PC-9 (cell line): Measurements from ENCODE around the gene ATXN7L3B. TPM values are rescaled to one million over a fixed set of nuclear protein-coding genes. Genes with fewer than 3 reads are reported as not detected.
A peak's percentile ranks its signal among the peaks of the same experiment; 100 is the strongest.
"Not testable (repeated sequence)": the region's sequence is repeated elsewhere in the genome, so short reads cannot be mapped to it uniquely, and the experiment has no call there.

Experiments used
- BruUV-seq: library from RNA; stranded (reverse); fragments of 400-500 nt; replicated peaks from 2 replicates; lab custom pipeline; 2021; lab: Mats Ljungman, UMichigan
- CTCF ChIA-PET: fragments of 300-600 bp; sonication (Branson Sonifier 250); formaldehyde crosslinking; loops from one replicate; lab custom pipeline; 2022; ENCODE audit warnings: antibody characterized with exemption; lab: Charles Lee
- POLR2A ChIA-PET: fragments of 300-600 bp; sonication (Branson Sonifier 250); formaldehyde crosslinking; loops from one replicate; lab custom pipeline; 2022; ENCODE audit warnings: antibody characterized with exemption; ENCODE audit not compliant: unreplicated experiment; lab: Charles Lee
- DNase-seq, 2 experiments: peaks; one replicate each; pipeline versions ENCODE4 v3.0.0 to v3.0.0-alpha.2; 2015 to 2022; ENCODE audit warnings: mixed read lengths in 1 of 2
- H2AFZ ChIP-seq: fragments of 200-600 bp; sonication (generic); 2 replicates; pipeline ENCODE4 v1.8.1; 2017; ENCODE audit warnings: antibody characterized with exemption
- H3F3A ChIP-seq: fragments of 200-600 bp; sonication (generic); 2 replicates; pipeline ENCODE4 v1.8.1; 2017; ENCODE audit warnings: antibody characterized with exemption, mild to moderate bottlenecking, low read depth; ENCODE audit not compliant: insufficient read depth
- H3K27ac ChIP-seq: fragments of 200-600 bp; sonication (generic); 2 replicates; pipeline ENCODE4 v1.6.1; 2016; ENCODE audit warnings: mixed run types
- H3K27me3 ChIP-seq: fragments of 200-600 bp; sonication (generic); 2 replicates; pipeline ENCODE4 v1.6.1; 2016; ENCODE audit warnings: low read depth, mixed run types; ENCODE audit not compliant: insufficient read depth
- H3K36me3 ChIP-seq: fragments of 200-600 bp; sonication (generic); 2 replicates; pipeline ENCODE4 v1.6.1; 2016; ENCODE audit warnings: low read depth, mixed run types
- H3K4me1 ChIP-seq: fragments of 200-600 bp; sonication (generic); replicated peaks from 2 replicates; pipeline ENCODE4 v1.6.1; 2016; ENCODE audit warnings: mixed run types; ENCODE audit not compliant: insufficient read depth
- H3K4me2 ChIP-seq: fragments of 200-600 bp; sonication (generic); 2 replicates; pipeline ENCODE4 v1.6.1; 2017; ENCODE audit warnings: mixed run types
- H3K4me3 ChIP-seq: fragments of 200-600 bp; sonication (generic); 2 replicates; pipeline ENCODE4 v1.6.1; 2016; ENCODE audit warnings: mixed run types
- H3K79me2 ChIP-seq: fragments of 200-600 bp; sonication (generic); 2 replicates; pipeline ENCODE4 v1.6.1; 2017; ENCODE audit warnings: low read depth, mixed run types
- H3K9me2 ChIP-seq: fragments of 200-600 bp; sonication (generic); 2 replicates; pipeline ENCODE4 v1.8.1; 2017; ENCODE audit warnings: mild to moderate bottlenecking; ENCODE audit not compliant: insufficient read depth
- H3K9me3 ChIP-seq: fragments of 200-600 bp; sonication (generic); 2 replicates; pipeline ENCODE4 v1.8.1; 2016; ENCODE audit warnings: low read depth; ENCODE audit not compliant: insufficient read depth
- H4K20me1 ChIP-seq: fragments of 200-600 bp; sonication (generic); 2 replicates; pipeline ENCODE4 v1.8.1; 2017; ENCODE audit not compliant: insufficient read depth
- EZH2 ChIP-seq: fragments of 200-600 bp; sonication (generic); IDR thresholded peaks from 2 replicates; pipeline ENCODE4 v1.8.0; 2017; ENCODE audit warnings: antibody characterized with exemption, low read depth
- intact Hi-C: fragments of 100-400 bp; cut with micrococcal nuclease; formaldehyde crosslinking; loops from one replicate; pipeline ENCODE4 v1.10.0; 2022; ENCODE audit not compliant: unreplicated experiment
- total RNA-seq: library from RNA; stranded (reverse); gene quantifications from 2 replicates; pipeline ENCODE4 v1.2.3, GENCODE V29; 2021
- TF ChIP-seq, protein P1 (sequence below): fragments of 200-600 bp; sonication (generic); conservative IDR thresholded peaks from 2 replicates; pipeline ENCODE4 v1.6.1; 2017; ENCODE audit warnings: mixed run types, antibody characterized with exemption, mild to moderate bottlenecking, moderate library complexity

The ATXN7L3B gene
- total RNA-seq, 1 experiment from 2014 or later, result 31.6 TPM

DNA sequence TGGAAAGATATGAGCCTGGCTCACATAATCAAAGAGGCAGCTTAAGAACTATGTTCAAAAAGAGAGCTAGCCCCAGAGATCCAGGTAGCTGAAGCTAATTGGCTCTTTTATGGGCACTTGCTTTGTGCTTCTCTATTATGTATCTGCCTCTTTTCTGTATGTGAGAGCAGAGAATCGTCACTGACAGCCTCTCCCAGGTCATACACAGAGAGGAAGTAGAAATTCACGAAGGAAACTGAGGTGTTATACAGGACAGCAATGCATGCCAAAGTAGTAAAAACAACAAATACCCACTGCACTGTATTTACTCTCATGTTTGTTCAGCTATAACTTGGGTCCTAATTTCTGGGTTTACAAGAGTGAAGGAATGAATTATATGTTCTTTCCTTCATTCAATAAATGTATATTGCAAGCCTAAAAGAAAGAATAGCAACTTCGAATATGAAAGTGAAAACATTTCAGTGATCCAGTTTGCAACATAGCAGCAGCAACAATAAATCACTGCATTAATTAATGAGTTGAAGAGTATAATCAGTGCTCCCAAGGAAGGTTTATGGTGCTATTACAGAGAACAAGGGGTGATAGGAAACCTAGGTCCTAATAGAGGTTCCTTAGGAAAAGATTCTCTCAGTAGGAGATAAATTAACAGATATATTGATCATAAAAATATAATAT lies 47.1 kb upstream of the ATXN7L3B start:
- ChIA-PET POLR2A (no interaction called here), CTCF (no interaction called here)
- H3K4me3 ChIP-seq, result no peak overlapping the region; the same call in 1 of the 2 replicates
- H3F3A ChIP-seq, result no peaks in the 10 kb centered on the region
- intact Hi-C loops, result no loop called here
- H3K27ac ChIP-seq, result no peak overlapping the region
- peaks cover 8% of the 10 kb centered on the region; the same call in 1 of the 2 replicates for H3K9me2 ChIP-seq
- BruUV-seq, result no TSS peak
- H3K36me3 ChIP-seq, result no peaks in the 10 kb centered on the region
- H3K4me2 ChIP-seq, result peak overlapping the region; percentile 53
- TF ChIP-seq, protein P1, sequence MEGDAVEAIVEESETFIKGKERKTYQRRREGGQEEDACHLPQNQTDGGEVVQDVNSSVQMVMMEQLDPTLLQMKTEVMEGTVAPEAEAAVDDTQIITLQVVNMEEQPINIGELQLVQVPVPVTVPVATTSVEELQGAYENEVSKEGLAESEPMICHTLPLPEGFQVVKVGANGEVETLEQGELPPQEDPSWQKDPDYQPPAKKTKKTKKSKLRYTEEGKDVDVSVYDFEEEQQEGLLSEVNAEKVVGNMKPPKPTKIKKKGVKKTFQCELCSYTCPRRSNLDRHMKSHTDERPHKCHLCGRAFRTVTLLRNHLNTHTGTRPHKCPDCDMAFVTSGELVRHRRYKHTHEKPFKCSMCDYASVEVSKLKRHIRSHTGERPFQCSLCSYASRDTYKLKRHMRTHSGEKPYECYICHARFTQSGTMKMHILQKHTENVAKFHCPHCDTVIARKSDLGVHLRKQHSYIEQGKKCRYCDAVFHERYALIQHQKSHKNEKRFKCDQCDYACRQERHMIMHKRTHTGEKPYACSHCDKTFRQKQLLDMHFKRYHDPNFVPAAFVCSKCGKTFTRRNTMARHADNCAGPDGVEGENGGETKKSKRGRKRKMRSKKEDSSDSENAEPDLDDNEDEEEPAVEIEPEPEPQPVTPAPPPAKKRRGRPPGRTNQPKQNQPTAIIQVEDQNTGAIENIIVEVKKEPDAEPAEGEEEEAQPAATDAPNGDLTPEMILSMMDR, result no peak
- TF ChIP-seq EZH2, result no peak
- no peaks in the 10 kb centered on the region for H3K79me2 ChIP-seq
- peak overlapping the region; percentile 63; the same call in 1 of the 2 replicates for H2AFZ ChIP-seq
- H3K27me3 ChIP-seq, result no peaks in the 10 kb centered on the region
- DNase-seq, result no peak
- H4K20me1 ChIP-seq, result no peaks in the 10 kb centered on the region
- no peaks in the 10 kb centered on the region for H3K9me3 ChIP-seq
- no peaks in the 10 kb centered on the region for H3K4me1 ChIP-seq

DNA sequence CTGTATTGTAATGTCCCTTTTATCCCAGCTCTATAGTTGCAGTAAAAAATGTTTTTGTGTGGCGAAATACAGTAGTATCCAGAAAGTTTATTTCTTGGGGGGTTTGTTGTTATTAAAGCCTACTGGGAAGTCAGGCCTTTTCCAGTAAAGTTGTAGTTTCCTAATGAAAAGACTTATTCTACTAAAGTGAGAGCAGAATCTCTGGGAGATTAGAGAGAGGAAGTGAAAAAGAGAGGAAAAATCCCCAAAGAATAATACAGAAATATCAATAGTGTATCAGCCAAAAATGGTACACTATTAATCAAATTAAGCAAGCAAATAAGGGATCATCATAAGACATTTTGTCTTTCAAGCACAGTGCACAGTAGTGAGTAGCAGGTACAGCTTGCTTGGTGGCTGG lies 46.3 kb upstream of the ATXN7L3B start:
- H3K4me1 ChIP-seq, result no peaks in the 10 kb centered on the region
- no TSS peak for BruUV-seq
- H3K9me3 ChIP-seq, result no peaks in the 10 kb centered on the region
- H3K9me2 ChIP-seq, result peaks cover 8% of the 10 kb centered on the region; the same call in 1 of the 2 replicates
- DNase-seq, result no peak
- no peaks in the 10 kb centered on the region for H3K27me3 ChIP-seq
- no peak overlapping the region for H3K4me2 ChIP-seq
- ChIA-PET POLR2A (no interaction called here), CTCF (no interaction called here)
- TF ChIP-seq, protein P1, result no peak
- TF ChIP-seq EZH2, result no peak
- no peak overlapping the region for H3K27ac ChIP-seq
- H2AFZ ChIP-seq, result peak overlapping the region; percentile 39; the same call in 1 of the 2 replicates
- H3F3A ChIP-seq, result no peaks in the 10 kb centered on the region
- H3K36me3 ChIP-seq, result no peaks in the 10 kb centered on the region
- H4K20me1 ChIP-seq, result no peaks in the 10 kb centered on the region
- no peaks in the 10 kb centered on the region for H3K79me2 ChIP-seq
- H3K4me3 ChIP-seq, result no peak overlapping the region
- intact Hi-C loops, result no loop called here

DNA sequence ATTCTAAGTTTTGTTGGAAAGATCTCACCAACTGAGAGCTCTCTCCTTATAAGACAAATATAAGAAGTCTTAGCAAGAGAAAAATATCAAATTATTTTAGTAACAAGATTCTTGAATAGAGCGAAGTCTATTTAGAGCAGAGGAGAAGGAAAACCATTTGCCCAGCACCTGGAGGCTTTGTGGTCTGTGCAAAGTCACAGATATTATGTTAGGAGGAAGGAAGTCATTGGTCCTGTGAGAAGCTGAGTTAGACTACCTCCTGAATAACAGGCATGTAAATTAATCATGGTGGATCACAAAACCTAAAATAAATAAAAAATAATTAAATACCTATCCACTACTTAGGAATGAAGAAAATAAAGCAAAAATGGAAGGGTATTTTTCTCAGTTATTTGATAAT lies 38.4 kb upstream of the ATXN7L3B start:
- H3K27ac ChIP-seq, result no peak overlapping the region
- TF ChIP-seq EZH2, result no peak
- TF ChIP-seq, protein P1, result no peak
- no peaks in the 10 kb centered on the region for H3F3A ChIP-seq
- intact Hi-C loops, result no loop called here
- no peak for DNase-seq
- H3K4me3 ChIP-seq, result no peak overlapping the region
- H2AFZ ChIP-seq, result no peak overlapping the region
- H3K9me3 ChIP-seq, result no peaks in the 10 kb centered on the region
- H3K79me2 ChIP-seq, result no peaks in the 10 kb centered on the region
- CTCF ChIA-PET, result no interaction called here
- no peaks in the 10 kb centered on the region for H3K9me2 ChIP-seq
- POLR2A ChIA-PET, result no interaction called here
- no peaks in the 10 kb centered on the region for H3K4me1 ChIP-seq
- no peak overlapping the region for H3K4me2 ChIP-seq
- H4K20me1 ChIP-seq, result no peaks in the 10 kb centered on the region
- H3K36me3 ChIP-seq, result no peaks in the 10 kb centered on the region
- no peaks in the 10 kb centered on the region for H3K27me3 ChIP-seq
- no TSS peak for BruUV-seq

DNA sequence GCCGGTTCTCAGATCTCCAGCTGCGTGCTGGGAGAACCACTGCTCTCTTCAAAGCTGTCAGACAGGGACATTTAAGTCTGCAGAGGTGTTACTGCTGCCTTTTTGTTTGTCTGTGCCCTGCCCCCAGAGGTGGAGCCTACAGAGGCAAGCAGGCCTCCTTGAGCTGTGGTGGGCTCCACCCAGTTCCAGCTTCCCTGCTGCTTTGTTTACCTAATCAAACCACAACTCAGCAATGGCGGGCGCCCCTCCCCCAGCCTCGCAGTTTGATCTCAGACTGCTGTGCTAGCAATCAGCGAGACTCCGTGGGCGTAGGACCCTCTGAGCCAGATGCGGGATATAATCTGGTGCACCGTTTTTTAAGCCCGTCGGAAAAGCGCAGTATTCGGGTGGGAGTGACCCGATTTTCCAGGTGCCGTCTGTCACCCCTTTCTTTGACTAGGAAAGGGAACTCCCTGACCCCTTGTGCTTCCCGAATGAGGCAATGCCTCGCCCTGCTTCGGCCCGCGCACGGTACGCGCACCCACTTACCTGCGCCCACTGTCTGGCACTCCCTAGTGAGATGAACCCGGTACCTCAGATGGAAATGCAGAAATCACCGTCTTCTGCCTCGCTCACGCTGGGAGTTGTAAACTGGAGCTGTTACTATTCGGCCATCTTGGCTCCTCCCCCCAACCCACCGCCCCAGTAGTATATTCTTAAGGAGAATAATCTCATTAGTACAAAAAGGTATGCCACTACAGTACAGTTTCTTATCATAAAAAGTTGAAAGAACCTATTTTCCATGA lies 28.6 kb upstream of the ATXN7L3B start:
- H4K20me1 ChIP-seq, H3K79me2 ChIP-seq, H3K4me1 ChIP-seq, H3K27ac ChIP-seq, CTCF ChIA-PET, BruUV-seq, intact Hi-C loops, H3K9me2 ChIP-seq, H3K9me3 ChIP-seq, H3F3A ChIP-seq, H3K27me3 ChIP-seq, H3K36me3 ChIP-seq, POLR2A ChIA-PET: not testable (repeated sequence)
- Histone ChIP-seq H3K4me3 (peak overlapping the region; percentile 45; the same call in 1 of the 2 replicates), H3K4me2 (peak overlapping the region; percentile 31; the same call in 1 of the 2 replicates), H2AFZ (0 out of 2 replicates have a peak overlapping the region, but pooled peaks have one; percentile 64)
- DNase-seq, result peak in 1 of 2 experiments; percentile 22
